Metanephros (tissue), 2 donors: ENCODE data around the gene CDKN2B-AS1. TPM values are rescaled to one million over a fixed set of nuclear protein-coding genes. Genes with fewer than 3 reads are reported as not detected.

Experiments used
- small RNA-seq: library from RNA; depleted of rRNA; stranded (forward); fragments of <200 nt; gene quantifications from one replicate; pipeline ENCODE3, GENCODE V24; 2014; ENCODE audit warnings: low replicate concordance
- total RNA-seq: library from RNA; depleted of rRNA; stranded (reverse); fragments of >200 nt; gene quantifications from one replicate; pipeline ENCODE4 v1.2.3, GENCODE V29; 2014

CDKN2B-AS1 gene
- total RNA-seq: not detected

GRCh38 chr9:21994556-21995005 is at the start of gene CDKN2B-AS1:
Gene CDKN2B-AS1, plus strand, starts transcription at chr9:21994791.

GRCh38 chr9:21993893-21994555 is 567 bp upstream of the CDKN2B-AS1 start, which contains the start of gene CDKN2A:
Gene CDKN2A, minus strand, starts transcription at chr9:21994392.

DNA sequence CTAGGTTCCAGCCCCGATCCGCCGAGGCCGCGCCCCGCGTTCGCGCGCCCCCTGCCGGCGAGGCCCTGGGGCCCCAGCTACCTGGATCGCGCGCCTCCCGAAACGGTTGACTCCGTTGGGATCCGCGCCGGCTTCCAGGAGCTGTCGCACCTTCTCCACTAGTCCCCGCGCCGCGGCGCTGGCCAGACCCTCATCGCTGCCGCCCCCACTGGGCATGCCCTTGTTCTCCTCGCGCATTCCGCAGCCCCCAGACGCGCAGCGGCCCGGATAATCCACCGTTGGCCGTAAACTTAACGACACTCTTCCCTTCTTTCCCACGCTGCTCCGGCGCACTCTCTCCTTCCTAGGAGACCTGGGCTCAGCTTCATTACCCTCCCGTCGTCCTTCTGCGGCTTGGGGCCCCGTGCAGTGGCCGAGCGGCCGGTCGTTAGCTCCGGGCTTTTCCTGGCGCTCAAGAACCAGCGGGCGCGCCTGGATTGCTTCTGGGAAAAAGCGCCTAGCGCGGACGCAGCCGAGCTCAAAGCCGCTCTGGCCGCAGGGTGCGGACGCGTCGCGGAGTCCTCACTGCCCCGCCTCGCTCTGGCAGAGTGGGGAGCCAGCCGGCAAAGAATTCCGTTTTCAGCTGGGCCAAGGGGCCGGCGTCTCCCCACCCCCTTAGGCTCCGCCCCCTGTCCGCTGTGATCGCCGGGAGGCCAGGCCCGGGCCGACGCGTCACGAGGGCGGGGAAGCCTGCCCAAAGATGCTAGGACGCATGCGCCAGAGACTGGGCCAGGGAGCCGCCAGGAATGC is 14.3 kb downstream of the CDKN2B-AS1 start, which contains the start of gene CDKN2B:
TSS of gene CDKN2B (minus strand) at position 589 of the 789 bp plus-strand sequence. CDS start at position 237, 352 bp downstream.

Small RNAs within 50 kb of the gene (small RNA-seq; reads per million reads assigned to genes)
- gene RF01909: not detected
- not detected for gene RF02045

Other genes with a start within 250 kb of the CDKN2B-AS1 start
- gene MTAP, start 192.2 kb upstream of the CDKN2B-AS1 start, total RNA-seq: 26.7 TPM
- 0.12 TPM for gene CDKN2A, start 399 bp upstream of the CDKN2B-AS1 start, total RNA-seq
- 0.29 TPM for gene CDKN2B, start 14.5 kb downstream of the CDKN2B-AS1 start, total RNA-seq